ENCODE results near the gene MYZAP.

MYZAP gene

DNA sequence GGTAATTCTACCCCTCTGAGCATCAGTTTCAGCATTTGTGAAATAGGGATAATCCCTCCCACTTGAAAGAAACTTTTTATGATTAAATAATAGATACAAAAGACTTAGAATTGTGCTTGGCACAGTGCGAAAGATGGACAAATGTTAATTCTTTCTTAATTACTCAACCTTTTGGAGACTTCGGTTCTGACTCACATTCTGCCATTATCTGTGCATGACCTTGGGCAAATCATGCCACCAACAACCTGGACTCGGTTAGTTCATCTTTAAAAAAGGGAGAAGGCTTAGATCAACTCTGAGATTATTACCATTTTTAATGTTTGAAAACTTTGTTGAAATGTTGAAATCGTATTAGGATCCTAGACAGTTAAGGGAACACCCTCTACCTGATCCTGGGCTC, 74.2 kb downstream of the MYZAP start:
- no peak overlapping the region for H3K27ac ChIP-seq (ENCODE audit: low read depth, low read length)
- peaks cover 8% of the 10 kb centered on the region for H3K4me1 ChIP-seq (ENCODE audit: insufficient read depth, low read length)
- no peak overlapping the region for H3K4me3 ChIP-seq (ENCODE audit: low read depth in 1 of 2, low read length in 2 of 2)
- no peaks in the 10 kb centered on the region for H3K9me3 ChIP-seq (ENCODE audit: low read length)
- no peak overlapping the region for H3K9ac ChIP-seq (ENCODE audit: low read length)
- no peaks in the 10 kb centered on the region for H3K36me3 ChIP-seq (ENCODE audit: insufficient read depth, low read length)
- H3K27me3 ChIP-seq (ENCODE audit: control insufficient read depth in 1 of 2, insufficient read depth in 2 of 2, low read length in 2 of 2), result no peaks in the 10 kb centered on the region

DNA sequence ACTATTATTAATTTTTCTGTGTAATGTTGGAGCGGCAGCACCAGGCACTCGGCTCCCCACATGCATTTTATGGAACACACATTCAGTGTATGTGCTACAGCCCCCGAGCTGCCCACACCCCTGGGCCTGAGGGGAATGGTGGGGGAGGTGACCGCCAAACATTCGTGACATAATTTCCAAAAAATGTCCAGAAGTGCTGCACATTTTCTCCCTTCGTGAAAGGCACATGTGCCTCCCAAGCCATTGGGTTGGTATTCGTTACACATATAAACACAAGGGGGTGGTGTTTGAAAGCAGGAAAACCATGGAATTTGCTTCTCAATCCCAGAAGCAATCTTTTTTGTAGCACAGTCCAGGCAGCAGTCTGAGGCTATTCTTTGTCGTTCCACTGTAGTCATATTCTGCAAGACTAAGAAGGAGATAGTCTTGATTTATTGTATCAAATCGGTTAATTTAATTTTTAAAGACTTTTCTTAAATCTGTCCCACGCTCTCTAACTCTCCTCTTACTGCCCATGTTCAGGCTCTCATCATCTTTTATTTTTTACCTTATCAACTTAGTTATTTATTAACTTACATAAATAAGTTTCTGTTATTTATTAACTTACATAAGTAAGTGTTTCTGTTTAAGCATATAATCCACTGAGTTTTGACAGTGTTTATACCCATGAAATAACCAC, 75.6 kb downstream of the MYZAP start:
- H3K36me3 ChIP-seq (ENCODE audit: insufficient read depth, low read length), result no peaks in the 10 kb centered on the region
- H3K9me3 ChIP-seq (ENCODE audit: low read length), result no peaks in the 10 kb centered on the region
- H3K4me1 ChIP-seq (ENCODE audit: insufficient read depth, low read length), result peaks cover 8% of the 10 kb centered on the region
- no peaks in the 10 kb centered on the region for H3K27me3 ChIP-seq (ENCODE audit: control insufficient read depth in 1 of 2, insufficient read depth in 2 of 2, low read length in 2 of 2)
- no peak overlapping the region for H3K27ac ChIP-seq (ENCODE audit: low read depth, low read length)
- no peak overlapping the region for H3K9ac ChIP-seq (ENCODE audit: low read length)
- no peak overlapping the region for H3K4me3 ChIP-seq (ENCODE audit: low read depth in 1 of 2, low read length in 2 of 2)

DNA sequence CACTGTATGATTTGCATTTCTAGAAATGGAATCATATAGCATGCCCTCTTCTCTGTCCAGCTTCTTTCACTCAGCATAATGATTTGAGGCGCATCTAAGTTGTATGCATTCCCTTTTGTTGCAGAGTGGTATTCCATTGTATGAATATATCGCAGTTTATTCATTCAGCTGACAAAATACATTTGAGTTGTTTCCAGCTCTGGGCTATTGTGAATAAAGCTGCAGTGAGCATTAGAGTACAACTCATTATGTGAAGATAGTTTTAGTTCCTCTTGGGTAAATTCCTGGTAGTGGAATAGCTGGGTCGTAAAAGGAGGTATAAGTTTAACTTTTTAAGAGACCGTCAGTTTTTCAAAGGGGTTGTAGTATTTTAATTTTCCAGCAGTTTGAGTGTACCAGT, 76.3 kb downstream of the MYZAP start:
- Histone ChIP-seq H3K4me3 (ENCODE audit: low read depth in 1 of 2, low read length in 2 of 2) (no peak overlapping the region), H3K9ac (ENCODE audit: low read length) (no peak overlapping the region), H3K27ac (ENCODE audit: low read depth, low read length) (no peak overlapping the region)

DNA sequence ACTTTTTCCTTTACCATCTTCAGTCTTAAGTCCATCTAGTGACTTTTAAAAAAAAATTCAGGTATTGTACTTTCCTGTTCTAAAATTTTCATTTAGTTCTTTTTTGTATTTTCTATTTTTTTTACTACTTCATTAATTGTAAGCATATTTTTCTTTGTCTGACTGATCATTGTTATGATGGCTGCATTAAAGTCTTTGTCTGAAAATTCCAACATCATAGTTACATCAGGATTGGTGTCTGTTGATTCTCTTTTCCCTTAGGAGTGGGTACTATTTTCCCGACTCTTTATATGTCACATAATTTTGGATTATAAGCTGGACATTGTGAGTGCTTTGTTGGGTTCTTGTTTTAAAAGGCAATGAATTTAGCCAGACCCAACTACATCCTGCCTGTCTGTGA, 79.9 kb downstream of the MYZAP start:
- H3K4me3 ChIP-seq (ENCODE audit: low read depth in 1 of 2, low read length in 2 of 2), result no peak overlapping the region
- peaks cover 8% of the 10 kb centered on the region for H3K4me1 ChIP-seq (ENCODE audit: insufficient read depth, low read length)
- H3K27ac ChIP-seq (ENCODE audit: low read depth, low read length), result no peak overlapping the region
- H3K36me3 ChIP-seq (ENCODE audit: insufficient read depth, low read length), result no peaks in the 10 kb centered on the region
- no peaks in the 10 kb centered on the region for H3K27me3 ChIP-seq (ENCODE audit: control insufficient read depth in 1 of 2, insufficient read depth in 2 of 2, low read length in 2 of 2)
- H3K9me3 ChIP-seq (ENCODE audit: low read length), result no peaks in the 10 kb centered on the region
- no peak overlapping the region for H3K9ac ChIP-seq (ENCODE audit: low read length)

More for the DNA sequence above, 76.3 kb downstream of the MYZAP start:
- no peaks in the 10 kb centered on the region for H3K9me3 ChIP-seq (ENCODE audit: low read length)
- no peaks in the 10 kb centered on the region for H3K36me3 ChIP-seq (ENCODE audit: insufficient read depth, low read length)
- peaks cover 8% of the 10 kb centered on the region for H3K4me1 ChIP-seq (ENCODE audit: insufficient read depth, low read length)
- no peaks in the 10 kb centered on the region for H3K27me3 ChIP-seq (ENCODE audit: control insufficient read depth in 1 of 2, insufficient read depth in 2 of 2, low read length in 2 of 2)

DNA sequence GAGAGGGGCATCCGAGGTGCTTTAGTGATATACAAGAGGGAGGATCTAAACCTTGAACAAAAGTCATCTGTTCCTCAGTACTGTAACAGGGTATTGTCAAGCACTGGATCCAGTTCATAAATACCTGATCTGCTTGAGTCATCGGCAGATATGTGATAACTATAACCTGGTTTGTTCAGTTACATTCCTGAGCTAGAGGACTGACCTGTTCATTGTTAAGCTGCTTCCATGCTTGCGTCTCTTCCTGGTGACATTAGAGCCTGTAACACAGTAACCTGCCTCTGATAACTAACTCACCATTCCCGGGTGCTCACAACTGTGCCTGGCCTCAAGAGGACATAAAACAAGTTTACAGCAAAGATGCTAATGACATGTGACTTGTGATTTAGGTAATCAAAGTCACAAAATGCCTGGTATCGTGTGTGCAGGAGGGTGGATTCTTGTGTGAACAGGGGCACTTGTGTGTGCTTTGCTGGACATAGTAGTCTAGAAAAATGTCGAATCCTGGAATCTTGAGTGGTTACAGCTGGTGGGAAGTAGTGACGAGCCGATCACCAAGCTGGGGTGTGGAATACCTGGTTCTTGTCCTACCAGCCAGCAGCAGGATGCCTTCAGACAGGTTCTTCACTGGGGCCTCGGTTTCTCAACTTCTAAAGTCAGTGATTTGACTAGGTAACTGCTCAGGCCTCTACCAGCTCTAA, 83.9 kb downstream of the MYZAP start:
- Histone ChIP-seq H3K9ac (ENCODE audit: low read length) (no peak overlapping the region), H3K36me3 (ENCODE audit: insufficient read depth, low read length) (no peaks in the 10 kb centered on the region), H3K9me3 (ENCODE audit: low read length) (no peaks in the 10 kb centered on the region), H3K27ac (ENCODE audit: low read depth, low read length) (no peak overlapping the region), H3K27me3 (ENCODE audit: control insufficient read depth in 1 of 2, insufficient read depth in 2 of 2, low read length in 2 of 2) (no peaks in the 10 kb centered on the region), H3K4me3 (ENCODE audit: low read depth in 1 of 2, low read length in 2 of 2) (no peak overlapping the region), H3K4me1 (ENCODE audit: insufficient read depth, low read length) (no peaks in the 10 kb centered on the region)

DNA sequence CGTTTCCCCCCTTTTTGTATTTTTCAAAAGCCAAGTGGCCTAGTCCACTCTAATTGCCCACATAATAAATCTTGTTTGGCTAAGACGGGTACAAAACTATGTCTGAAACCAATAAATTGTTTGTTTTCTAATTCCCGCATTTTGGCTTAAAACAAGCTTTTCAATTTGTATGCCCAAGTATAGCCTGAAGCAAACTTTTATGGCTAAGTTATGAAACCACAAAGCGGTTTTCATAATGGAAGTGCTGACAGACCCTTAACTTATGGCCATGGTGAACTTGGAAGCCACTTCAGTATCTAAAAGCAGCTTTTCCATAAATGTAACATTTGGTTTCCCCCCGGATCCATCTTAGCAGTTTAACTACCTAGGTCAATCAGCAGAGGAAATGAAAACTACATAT, 84.9 kb downstream of the MYZAP start:
- no peaks in the 10 kb centered on the region for H3K9me3 ChIP-seq (ENCODE audit: low read length)
- H3K36me3 ChIP-seq (ENCODE audit: insufficient read depth, low read length), result no peaks in the 10 kb centered on the region
- H3K27me3 ChIP-seq (ENCODE audit: control insufficient read depth in 1 of 2, insufficient read depth in 2 of 2, low read length in 2 of 2), result no peaks in the 10 kb centered on the region
- H3K4me3 ChIP-seq (ENCODE audit: low read depth in 1 of 2, low read length in 2 of 2), result no peak overlapping the region
- H3K27ac ChIP-seq (ENCODE audit: low read depth, low read length), result no peak overlapping the region
- H3K9ac ChIP-seq (ENCODE audit: low read length), result no peak overlapping the region
- no peaks in the 10 kb centered on the region for H3K4me1 ChIP-seq (ENCODE audit: insufficient read depth, low read length)

DNA sequence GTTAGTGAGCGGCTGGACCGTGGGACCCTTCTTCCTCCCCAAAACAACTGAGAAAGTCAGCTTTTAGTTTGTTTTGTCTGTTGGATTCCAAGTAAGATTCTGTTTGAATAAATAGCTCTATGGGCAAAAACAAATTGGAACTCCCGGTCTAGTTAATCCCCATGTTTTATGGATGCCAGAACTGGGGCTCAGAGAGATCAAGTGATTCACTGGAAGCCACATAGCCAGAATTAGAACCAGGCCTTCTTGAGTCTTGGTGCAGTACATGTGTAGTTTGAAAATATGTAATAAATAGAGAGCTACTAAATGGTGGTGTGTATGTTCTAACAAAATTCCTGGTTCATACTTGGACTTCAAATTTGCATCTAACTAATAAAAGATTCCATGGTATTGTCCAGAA, 85.5 kb downstream of the MYZAP start:
- no peaks in the 10 kb centered on the region for H3K4me1 ChIP-seq (ENCODE audit: insufficient read depth, low read length)
- no peaks in the 10 kb centered on the region for H3K27me3 ChIP-seq (ENCODE audit: control insufficient read depth in 1 of 2, insufficient read depth in 2 of 2, low read length in 2 of 2)
- no peak overlapping the region for H3K27ac ChIP-seq (ENCODE audit: low read depth, low read length)
- no peak overlapping the region for H3K9ac ChIP-seq (ENCODE audit: low read length)
- H3K9me3 ChIP-seq (ENCODE audit: low read length), result no peaks in the 10 kb centered on the region
- H3K36me3 ChIP-seq (ENCODE audit: insufficient read depth, low read length), result no peaks in the 10 kb centered on the region
- H3K4me3 ChIP-seq (ENCODE audit: low read depth in 1 of 2, low read length in 2 of 2), result no peak overlapping the region

DNA sequence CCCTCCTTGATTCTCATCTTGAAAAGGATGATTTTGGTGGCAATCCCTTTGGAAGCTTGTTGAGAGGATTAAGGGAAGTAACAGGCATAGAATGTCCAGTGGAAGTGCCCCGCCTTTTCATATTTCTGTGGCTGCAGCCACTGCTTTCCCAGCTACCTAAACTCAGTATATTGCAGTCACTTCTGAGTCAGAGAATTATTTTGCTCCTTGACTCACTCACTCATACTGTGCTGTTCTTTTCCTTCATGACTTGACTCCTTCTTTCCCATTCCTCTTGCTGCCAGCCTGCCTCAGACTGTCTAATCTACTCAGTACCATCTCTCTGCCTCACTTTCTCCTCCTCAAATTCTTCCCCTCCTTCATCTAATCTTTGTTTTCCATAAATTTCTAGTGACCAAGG, 88.3 kb downstream of the MYZAP start:
- H3K36me3 ChIP-seq (ENCODE audit: insufficient read depth, low read length), result no peaks in the 10 kb centered on the region
- H3K27me3 ChIP-seq (ENCODE audit: control insufficient read depth in 1 of 2, insufficient read depth in 2 of 2, low read length in 2 of 2), result no peaks in the 10 kb centered on the region
- H3K4me1 ChIP-seq (ENCODE audit: insufficient read depth, low read length), result peaks cover 20% of the 10 kb centered on the region
- no peak overlapping the region for H3K4me3 ChIP-seq (ENCODE audit: low read depth in 1 of 2, low read length in 2 of 2)
- no peak overlapping the region for H3K9ac ChIP-seq (ENCODE audit: low read length)
- no peaks in the 10 kb centered on the region for H3K9me3 ChIP-seq (ENCODE audit: low read length)
- no peak overlapping the region for H3K27ac ChIP-seq (ENCODE audit: low read depth, low read length)

DNA sequence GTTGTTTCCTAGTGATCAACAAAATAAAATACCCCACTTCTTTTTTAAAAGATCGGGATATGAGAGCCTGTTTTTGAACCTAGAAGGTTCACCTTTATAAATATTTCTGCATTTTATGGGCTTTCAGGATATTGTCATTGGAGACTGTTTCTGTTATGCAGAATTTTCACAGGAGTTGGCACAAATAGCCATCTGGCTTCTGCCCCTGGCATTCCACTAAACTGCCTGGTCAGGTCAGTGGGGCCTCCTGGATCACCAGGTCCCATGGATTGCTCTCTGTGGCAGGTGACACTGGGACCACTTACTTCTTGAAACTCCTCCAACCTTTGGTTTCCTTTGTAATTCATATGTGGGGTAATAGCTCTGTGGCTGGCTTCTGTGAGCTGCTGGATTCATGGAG, 89.3 kb downstream of the MYZAP start:
- H3K27ac ChIP-seq (ENCODE audit: low read depth, low read length), result no peak overlapping the region
- H3K4me3 ChIP-seq (ENCODE audit: low read depth in 1 of 2, low read length in 2 of 2), result no peak overlapping the region
- H3K4me1 ChIP-seq (ENCODE audit: insufficient read depth, low read length), result peaks cover 20% of the 10 kb centered on the region
- H3K9ac ChIP-seq (ENCODE audit: low read length), result no peak overlapping the region
- H3K27me3 ChIP-seq (ENCODE audit: control insufficient read depth in 1 of 2, insufficient read depth in 2 of 2, low read length in 2 of 2), result no peaks in the 10 kb centered on the region
- no peaks in the 10 kb centered on the region for H3K9me3 ChIP-seq (ENCODE audit: low read length)
- H3K36me3 ChIP-seq (ENCODE audit: insufficient read depth, low read length), result no peaks in the 10 kb centered on the region

DNA sequence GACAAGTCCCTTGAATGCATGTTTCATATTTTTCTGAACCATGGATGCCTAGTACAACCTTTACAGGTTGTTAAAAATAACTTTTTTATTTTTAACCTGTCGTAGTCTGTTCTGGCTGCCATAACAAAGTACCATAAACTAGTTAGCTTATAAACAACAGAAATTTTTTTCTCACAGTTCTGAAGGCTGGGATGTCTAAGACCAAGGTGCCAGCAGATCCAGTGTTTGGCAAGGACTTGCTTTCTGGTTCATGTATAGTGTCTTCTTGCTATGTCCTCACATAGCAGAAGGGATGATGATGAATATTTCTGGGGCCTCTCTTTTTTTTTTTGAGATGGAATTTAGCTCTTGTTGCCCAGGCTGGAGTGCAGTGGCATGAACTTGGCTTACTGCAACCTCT, 91.8 kb downstream of the MYZAP start:
- Histone ChIP-seq H3K27me3 (ENCODE audit: control insufficient read depth in 1 of 2, insufficient read depth in 2 of 2, low read length in 2 of 2) (no peaks in the 10 kb centered on the region), H3K4me3 (ENCODE audit: low read depth in 1 of 2, low read length in 2 of 2) (no peak overlapping the region), H3K27ac (ENCODE audit: low read depth, low read length) (no peak overlapping the region), H3K4me1 (ENCODE audit: insufficient read depth, low read length) (peaks cover 20% of the 10 kb centered on the region), H3K9me3 (ENCODE audit: low read length) (no peaks in the 10 kb centered on the region), H3K9ac (ENCODE audit: low read length) (no peak overlapping the region), H3K36me3 (ENCODE audit: insufficient read depth, low read length) (no peaks in the 10 kb centered on the region)

DNA sequence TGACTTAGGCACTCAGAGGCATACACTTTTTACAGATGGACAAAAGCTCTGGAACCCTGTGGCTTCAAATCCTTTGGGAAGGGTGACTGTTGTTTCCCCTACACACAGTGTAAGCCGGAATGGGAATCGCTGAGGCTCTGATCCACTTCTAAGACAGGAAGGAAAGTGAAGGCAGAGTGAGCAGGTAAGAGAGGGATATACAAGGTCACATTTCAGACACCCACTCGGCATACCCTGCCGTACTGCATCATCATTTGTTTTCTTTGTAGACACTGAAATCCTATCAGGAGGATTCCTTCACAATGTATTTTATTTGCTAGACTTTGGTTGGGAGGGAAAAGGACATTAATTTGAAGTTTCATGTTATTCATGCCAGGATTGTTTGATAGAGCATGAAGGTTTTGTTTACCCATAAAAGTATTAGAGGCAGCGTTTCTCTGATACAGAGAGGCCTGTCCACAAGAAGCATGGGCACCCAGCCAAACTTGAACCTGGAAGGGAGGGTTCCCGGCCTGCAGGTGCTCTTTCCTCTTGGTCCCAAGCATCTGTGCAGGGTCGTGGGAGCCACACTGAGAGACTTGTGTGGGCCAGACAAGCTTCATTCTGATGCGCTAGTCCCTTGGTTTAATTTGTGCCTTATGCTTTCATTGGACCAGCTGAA, 92.9 kb downstream of the MYZAP start:
- no peak overlapping the region for H3K4me3 ChIP-seq (ENCODE audit: low read depth in 1 of 2, low read length in 2 of 2)
- H3K9me3 ChIP-seq (ENCODE audit: low read length), result no peaks in the 10 kb centered on the region
- no peak overlapping the region for H3K9ac ChIP-seq (ENCODE audit: low read length)
- H3K27me3 ChIP-seq (ENCODE audit: control insufficient read depth in 1 of 2, insufficient read depth in 2 of 2, low read length in 2 of 2), result no peaks in the 10 kb centered on the region
- H3K4me1 ChIP-seq (ENCODE audit: insufficient read depth, low read length), result peaks cover 20% of the 10 kb centered on the region
- no peak overlapping the region for H3K27ac ChIP-seq (ENCODE audit: low read depth, low read length)
- H3K36me3 ChIP-seq (ENCODE audit: insufficient read depth, low read length), result no peaks in the 10 kb centered on the region
